Pancreas (tissue), 10 donors: Measurements from ENCODE around the gene ZMIZ1. TPM values are rescaled to one million over a fixed set of nuclear protein-coding genes. Genes with fewer than 3 reads are reported as not detected.

Experiments used
- ATAC-seq, 4 donors: fragments of 200-7000 bp; cut with Tn5 transposase; one replicate each; pipeline versions ENCODE4 v1.8.0 to v1.9.1; 2020; ENCODE audit warnings: mild to moderate bottlenecking in 4 of 4, moderate library complexity in 4 of 4
- DNase-seq, 6 donors: peaks; one replicate each; pipeline ENCODE4 v3.0.0-alpha.2; 2020
- FAIRE-seq: peaks from 2 replicates; lab custom pipeline; 2012; peaks lifted over from hg19 to GRCh38; lab: Jason Lieb, UNC
- H3K27ac ChIP-seq, 4 donors: fragments of 200-600 bp; sonication (generic); 1 replicate in 3 of 4; 2 replicates in 1 of 4; pipeline versions ENCODE4 v1.5.0 to v1.8.0; 2020
- H3K27me3 ChIP-seq, 4 donors: fragments of 200-600 bp; one replicate each; pipeline ENCODE4 v1.8.0; 2021
- H3K36me3 ChIP-seq, 3 donors: fragments of 200-600 bp; sonication (generic) in 1 of 3; one replicate each; pipeline versions ENCODE4 v1.5.0 to v1.8.0; 2020 to 2021
- H3K4me1 ChIP-seq, 3 donors: fragments of 200-600 bp; one replicate each; pipeline ENCODE4 v1.8.0; 2021
- H3K4me3 ChIP-seq, 4 donors: fragments of 200-600 bp; sonication (generic) in 2 of 4; one replicate each; pipeline versions ENCODE4 v1.5.0 to v1.8.0; 2020 to 2021
- H3K9me3 ChIP-seq, 4 donors: fragments of 200-600 bp; one replicate each; pipeline ENCODE4 v1.8.0; 2021
- CTCF ChIP-seq, 4 donors: fragments of 200-600 bp; sonication (generic) in 3 of 4; IDR thresholded peaks; one replicate each; pipeline versions ENCODE4 v1.5.0 to v1.8.0; 2021; ENCODE audit warnings: antibody characterized with exemption in 4 of 4
- WGBS, 2 donors: extraction: QIAGEN DNeasy Blood & Tissue Kit; methylation state at CpG; one replicate each; pipeline ENCODE4 v1.1.7; 2013; 5-methylcytosine and 5-hydroxymethylcytosine counted together
- intact Hi-C, 3 donors: fragments of 100-400 bp; cut with DNase I; formaldehyde crosslinking; loops; one replicate each; pipeline versions ENCODE4 v1.11.1 to v1.14.2; 2022
- polyA plus RNA-seq, 2 donors: library from polyadenylated mRNA; stranded (reverse); fragments of 200-250 nt; gene quantifications; one replicate each; pipeline ENCODE4 v1.2.3, GENCODE V29; 2013
- total RNA-seq, 6 donors: library from RNA; stranded (reverse); fragmentation: NEBNext Ultra II Directional in 4 of 6; extraction: Animal tissue kit (Norgen Biotek cat#: 25700) in 4 of 6; gene quantifications; one replicate each; pipeline versions ENCODE4 v1.2.1 to v1.2.4, GENCODE V29; 2021 to 2023
- donor health status: healthy with polysubstance abuse.
- donor health status: DM: no; HTN: no; CAD: no; lungs with moderate emphysema.
- donor health status: DM: no; HTN: no; CAD: no.
- donor health status: control.
- donor health status: control.
- donor health status: Bipolar disorder and iron deficiency.
- donor health status: DM: yes; HTN: yes; CAD: no.
- donor health status: DM: no; HTN: no; CAD: no.
- donor health status: DM: no; HTN: no; CAD: no.
- donor health status: DM: yes; HTN: yes; CAD: no.

Gene ZMIZ1
- total and polyA plus RNA-seq, 8 donors: 14.5 to 45.0 (median 21.9) TPM

GRCh38 chr10:79068203-79068561 lies 584 bp upstream of the ZMIZ1 start:
- Histone ChIP-seq H3K27me3 (no peaks in the 10 kb centered on the region), H3K9me3 (no peaks in the 10 kb centered on the region), H3K36me3 (no peaks in the 10 kb centered on the region), H3K4me3 (peak overlapping the region in 3 of 4 donors; percentile 62 to 87 (median 64)), H3K27ac (peak overlapping the region in 3 of 4 donors; percentile 93 to 96 (median 94)), H3K4me1 (peaks cover 14 to 25% (median 21%) of the 10 kb centered on the region in 3 donors)
- TF ChIP-seq CTCF (IDR thresholded peaks at IDR 0.05): no peak
- intact Hi-C loops: no loop called here
- ATAC-seq: no peak
- no peak for FAIRE-seq
- DNase-seq: peak in 2 of 6 donors; percentile 44 to 78
- 5 to 6% methylated on average over 17 of the region's 17 CpGs for WGBS, 2 donors

GRCh38 chr10:79069325-79070080 lies 737 bp downstream of the ZMIZ1 start:
- no peak for TF ChIP-seq CTCF (IDR thresholded peaks at IDR 0.05)
- Histone ChIP-seq H3K27ac (peak overlapping the region; percentile 93 to 96 (median 94)), H3K36me3 (no peaks in the 10 kb centered on the region), H3K4me3 (peak overlapping the region; percentile 62 to 87 (median 72)), H3K4me1 (peaks cover 27 to 39% (median 34%) of the 10 kb centered on the region in 3 donors), H3K27me3 (no peaks in the 10 kb centered on the region), H3K9me3 (no peaks in the 10 kb centered on the region)
- peak; percentile 53 to 85 (median 66) for DNase-seq
- 0 to 1% methylated on average over 45 to 77 of the region's 77 CpGs for WGBS, 2 donors
- FAIRE-seq: no peak
- peak in 2 of 4 donors; percentile 1 to 2 for ATAC-seq
- intact Hi-C loops: loop anchor here in 2 of 3 donors (5.0 to 10.0 kb wide), 3 partner anchors 43 to 125 kb away; no protein-coding TSS in a partner anchor

- Histone ChIP-seq H3K27me3 (no peaks in the 10 kb centered on the region), H3K36me3 (no peaks in the 10 kb centered on the region), H3K27ac (peak overlapping the region; percentile 93 to 96 (median 94)), H3K4me3 (peak overlapping the region; percentile 62 to 87 (median 72)), H3K9me3 (no peaks in the 10 kb centered on the region), H3K4me1 (peaks cover 33 to 45% (median 41%) of the 10 kb centered on the region in 3 donors)
- FAIRE-seq (no peak), ATAC-seq (peak; percentile 2 to 24 (median 14)), DNase-seq (peak in 5 of 6 donors; percentile 44 to 80 (median 67))
- WGBS, 2 donors: 0 to 1% methylated on average over 46 to 55 of the region's 55 CpGs
- TF ChIP-seq CTCF (IDR thresholded peaks at IDR 0.05): no peak
- intact Hi-C loops: loop anchor here in 2 of 3 donors (5.0 to 10.0 kb wide), 3 partner anchors 42 to 125 kb away; no protein-coding TSS in a partner anchor
Measured at GRCh38 chr10:79070081-79070605, 1.4 kb downstream of the ZMIZ1 start.

GRCh38 chr10:79070606-79071395 lies 2.0 kb downstream of the ZMIZ1 start:
- Histone ChIP-seq H3K36me3 (no peaks in the 10 kb centered on the region), H3K9me3 (no peaks in the 10 kb centered on the region), H3K27ac (peak overlapping the region; percentile 93 to 96 (median 94)), H3K4me3 (peak overlapping the region; percentile 62 to 87 (median 72)), H3K27me3 (no peaks in the 10 kb centered on the region), H3K4me1 (peaks cover 40 to 52% (median 47%) of the 10 kb centered on the region in 3 donors)
- intact Hi-C loops: loop anchor here in 2 of 3 donors (5.0 to 10.0 kb wide), 3 partner anchors 42 to 124 kb away; no protein-coding TSS in a partner anchor
- WGBS, 2 donors: 1% methylated on average over 26 to 32 of the region's 32 CpGs
- DNase-seq (peak; percentile 85 to 97 (median 96)), FAIRE-seq (no peak), ATAC-seq (peak; percentile 61 to 71 (median 67))
- TF ChIP-seq CTCF (IDR thresholded peaks at IDR 0.05): no peak
